AG09309 (cell line): ENCODE data around the gene SAMD1.

Experiments used
- DNase-seq: peaks from one replicate; pipeline ENCODE4 v3.0.0-alpha.2; 2010; ENCODE audit warnings: low read depth
- H3K4me3 ChIP-seq: 2 replicates; pipeline ENCODE4 v1.5.1; 2011; ENCODE audit warnings: mild to moderate bottlenecking, low read depth, low read length, moderate library complexity; ENCODE audit not compliant: control insufficient read depth
- CTCF ChIP-seq: IDR thresholded peaks from 2 replicates; pipeline ENCODE4 v1.5.1; 2011; ENCODE audit warnings: mild to moderate bottlenecking, low read depth, low read length, inconsistent platforms; ENCODE audit not compliant: insufficient read depth, control insufficient read depth; ENCODE audit errors: missing control alignments

The SAMD1 gene

GRCh38 chr19:14107581-14108461 is 17.3 kb upstream of the SAMD1 start:
- no peak for DNase-seq
- H3K4me3 ChIP-seq = no peak overlapping the region
- no peak for TF ChIP-seq CTCF

GRCh38 chr19:14106840-14107239 is 16.3 kb upstream of the SAMD1 start:
- DNase-seq = no peak
- TF ChIP-seq CTCF = no peak
- H3K4me3 ChIP-seq = no peak overlapping the region

GRCh38 chr19:14105680-14106079 is 15.1 kb upstream of the SAMD1 start:
- DNase-seq = no peak
- TF ChIP-seq CTCF = no peak
- no peak overlapping the region for H3K4me3 ChIP-seq

GRCh38 chr19:14103310-14103709 is 12.8 kb upstream of the SAMD1 start:
- H3K4me3 ChIP-seq = no peak overlapping the region
- DNase-seq = no peak
- no peak for TF ChIP-seq CTCF

- TF ChIP-seq CTCF = no peak
Measured at GRCh38 chr19:14102756-14103155, 12.2 kb upstream of the SAMD1 start.

GRCh38 chr19:14102102-14102696 is 11.6 kb upstream of the SAMD1 start:
- no peak overlapping the region for H3K4me3 ChIP-seq
- TF ChIP-seq CTCF = no peak
- no peak for DNase-seq

More at GRCh38 chr19:14102756-14103155, 12.2 kb upstream of the SAMD1 start:
- no peak for DNase-seq
- H3K4me3 ChIP-seq = no peak overlapping the region
